BLaER1 (cell line): ENCODE results near the gene PHKB.
A peak's percentile ranks its signal among the peaks of the same experiment; 100 is the strongest.
"Not testable (repeated sequence)": the region's sequence is repeated elsewhere in the genome, so short reads cannot be mapped to it uniquely, and the experiment has no call there.

ENCODE experiments used
- H3K27ac ChIP-seq: shearing (Covaris generic); formaldehyde crosslinking; 2 replicates; pipeline ENCODE4 v1.8.1; 2022
- H3K27me3 ChIP-seq: shearing (Covaris generic); formaldehyde crosslinking; 2 replicates; pipeline ENCODE4 v1.8.1; 2022
- H3K36me3 ChIP-seq: shearing (Covaris generic); formaldehyde crosslinking; 2 replicates; pipeline ENCODE4 v1.8.1; 2022
- H3K4me1 ChIP-seq: shearing (Covaris generic); formaldehyde crosslinking; 2 replicates; pipeline ENCODE4 v1.8.1; 2022
- H3K4me2 ChIP-seq: shearing (Covaris generic); formaldehyde crosslinking; 2 replicates; pipeline ENCODE4 v1.8.1; 2022
- H3K4me3 ChIP-seq: shearing (Covaris generic); formaldehyde crosslinking; 2 replicates; pipeline ENCODE4 v1.8.1; 2022
- H3K9ac ChIP-seq: shearing (Covaris generic); formaldehyde crosslinking; 2 replicates; pipeline ENCODE4 v1.8.1; 2022
- H3K9me3 ChIP-seq: shearing (Covaris generic); formaldehyde crosslinking; 2 replicates; pipeline ENCODE4 v1.8.1; 2022
- H4K20me1 ChIP-seq: shearing (Covaris generic); formaldehyde crosslinking; 2 replicates; pipeline ENCODE4 v1.8.1; 2022
- Cebpa-rat ChIP-seq: shearing (Covaris generic); IDR thresholded peaks from 2 replicates; pipeline ENCODE4 v1.8.1; 2022

Gene PHKB

GRCh38 chr16:47448830-47449575 lies 12.1 kb upstream of the PHKB start:
- Histone ChIP-seq H3K4me1 (no peaks in the 10 kb centered on the region), H3K4me2 (no peak overlapping the region), H4K20me1 (no peaks in the 10 kb centered on the region), H3K4me3 (no peak overlapping the region), H3K9me3 (no peaks in the 10 kb centered on the region), H3K9ac (no peak overlapping the region), H3K27ac (no peak overlapping the region), H3K27me3 (no peaks in the 10 kb centered on the region), H3K36me3 (peaks cover 60% of the 10 kb centered on the region)
- no peak for TF ChIP-seq Cebpa-rat

- Histone ChIP-seq H3K4me2 (no peak overlapping the region), H3K27me3 (no peaks in the 10 kb centered on the region), H3K9me3 (no peaks in the 10 kb centered on the region), H3K27ac (no peak overlapping the region), H3K36me3 (peaks cover 66% of the 10 kb centered on the region), H3K4me3 (no peak overlapping the region), H3K9ac (no peak overlapping the region), H3K4me1 (no peaks in the 10 kb centered on the region), H4K20me1 (no peaks in the 10 kb centered on the region)
- no peak for TF ChIP-seq Cebpa-rat
Measured at GRCh38 chr16:47449788-47450187, 11.3 kb upstream of the PHKB start.

GRCh38 chr16:47458331-47458730 lies 2.8 kb upstream of the PHKB start:
- H3K4me2 ChIP-seq, result peak overlapping the region; percentile 25
- no peak for TF ChIP-seq Cebpa-rat

GRCh38 chr16:47459603-47460002 lies 1.5 kb upstream of the PHKB start:
- H4K20me1 ChIP-seq, result no peaks in the 10 kb centered on the region
- no peak overlapping the region for H3K27ac ChIP-seq
- no peak for TF ChIP-seq Cebpa-rat
- H3K9me3 ChIP-seq, result no peaks in the 10 kb centered on the region
- H3K4me3 ChIP-seq, result peak overlapping the region; percentile 89
- peaks cover 34% of the 10 kb centered on the region for H3K36me3 ChIP-seq
- H3K9ac ChIP-seq, result peak overlapping the region; percentile 97
- peaks cover 55% of the 10 kb centered on the region for H3K4me1 ChIP-seq
- H3K27me3 ChIP-seq, result no peaks in the 10 kb centered on the region
- H3K4me2 ChIP-seq, result peak overlapping the region; percentile 97

More at GRCh38 chr16:47458331-47458730, 2.8 kb upstream of the PHKB start:
- Histone ChIP-seq H3K9ac (no peak overlapping the region), H3K4me3 (no peak overlapping the region), H4K20me1 (no peaks in the 10 kb centered on the region), H3K27me3 (no peaks in the 10 kb centered on the region), H3K9me3 (no peaks in the 10 kb centered on the region), H3K27ac (no peak overlapping the region), H3K36me3 (peaks cover 45% of the 10 kb centered on the region), H3K4me1 (peaks cover 42% of the 10 kb centered on the region)

GRCh38 chr16:47460359-47460710 lies 796 bp upstream of the PHKB start:
- Histone ChIP-seq H3K4me3 (peak overlapping the region; percentile 89), H3K4me2 (peak overlapping the region; percentile 97), H3K36me3 (peaks cover 28% of the 10 kb centered on the region), H3K9me3 (no peaks in the 10 kb centered on the region), H4K20me1 (no peaks in the 10 kb centered on the region), H3K27ac (peak overlapping the region; percentile 95), H3K4me1 (peaks cover 62% of the 10 kb centered on the region), H3K27me3 (no peaks in the 10 kb centered on the region), H3K9ac (peak overlapping the region; percentile 97)
- TF ChIP-seq Cebpa-rat, result no peak

- H3K9me3 ChIP-seq, result no peaks in the 10 kb centered on the region
- peak overlapping the region; percentile 87 for H3K4me2 ChIP-seq
- H3K27me3 ChIP-seq, result no peaks in the 10 kb centered on the region
- H3K4me1 ChIP-seq, result peaks cover 69% of the 10 kb centered on the region
- H3K4me3 ChIP-seq, result peak overlapping the region; percentile 89
- H4K20me1 ChIP-seq, result no peaks in the 10 kb centered on the region
- peak overlapping the region; percentile 97 for H3K9ac ChIP-seq
- H3K36me3 ChIP-seq, result peaks cover 16% of the 10 kb centered on the region
- H3K27ac ChIP-seq, result peak overlapping the region; percentile 95
- TF ChIP-seq Cebpa-rat, result no peak
Measured at GRCh38 chr16:47461598-47462266, 601 bp downstream of the PHKB start.

- Histone ChIP-seq H3K27me3 (no peaks in the 10 kb centered on the region), H3K9me3 (no peaks in the 10 kb centered on the region), H3K4me1 (peaks cover 55% of the 10 kb centered on the region), H3K27ac (peak overlapping the region; percentile 87), H3K4me3 (peak overlapping the region; percentile 89), H3K4me2 (peak overlapping the region; percentile 87), H3K9ac (peak overlapping the region; percentile 64), H4K20me1 (no peaks in the 10 kb centered on the region), H3K36me3 (peaks cover 9% of the 10 kb centered on the region; the same call in 1 of the 2 replicates)
- TF ChIP-seq Cebpa-rat, result no peak
Measured at GRCh38 chr16:47463771-47464624, 2.9 kb downstream of the PHKB start.

GRCh38 chr16:47465919-47466630 lies 4.9 kb downstream of the PHKB start:
- H3K9me3 ChIP-seq, result no peaks in the 10 kb centered on the region; the same call in 1 of the 2 replicates
- H3K4me2 ChIP-seq, result peak overlapping the region; percentile 87; the same call in 1 of the 2 replicates
- peaks cover 41% of the 10 kb centered on the region for H3K4me1 ChIP-seq
- no peak overlapping the region for H3K27ac ChIP-seq
- TF ChIP-seq Cebpa-rat, result no peak
- H4K20me1 ChIP-seq, result no peaks in the 10 kb centered on the region
- peaks cover 19% of the 10 kb centered on the region for H3K36me3 ChIP-seq
- no peak overlapping the region for H3K4me3 ChIP-seq
- no peaks in the 10 kb centered on the region for H3K27me3 ChIP-seq
- no peak overlapping the region for H3K9ac ChIP-seq

GRCh38 chr16:47467501-47467900 lies 6.4 kb downstream of the PHKB start:
- Histone ChIP-seq H3K27ac (no peak overlapping the region), H3K4me2 (no peak overlapping the region)

GRCh38 chr16:47468070-47468689 lies 7.0 kb downstream of the PHKB start:
- H3K4me2 ChIP-seq, H3K9me3 ChIP-seq: not testable (repeated sequence)
- H3K4me1 ChIP-seq, result peaks cover 28% of the 10 kb centered on the region

More at GRCh38 chr16:47467501-47467900, 6.4 kb downstream of the PHKB start:
- no peak for TF ChIP-seq Cebpa-rat
- peaks cover 32% of the 10 kb centered on the region for H3K36me3 ChIP-seq
- H4K20me1 ChIP-seq, result no peaks in the 10 kb centered on the region
- H3K27me3 ChIP-seq, result no peaks in the 10 kb centered on the region
- H3K4me1 ChIP-seq, result peaks cover 35% of the 10 kb centered on the region
- no peaks in the 10 kb centered on the region; the same call in 1 of the 2 replicates for H3K9me3 ChIP-seq
- H3K4me3 ChIP-seq, result no peak overlapping the region
- no peak overlapping the region for H3K9ac ChIP-seq

More at GRCh38 chr16:47468070-47468689, 7.0 kb downstream of the PHKB start:
- peaks cover 34% of the 10 kb centered on the region for H3K36me3 ChIP-seq
- not testable (repeated sequence) for H3K9ac ChIP-seq, H3K4me3 ChIP-seq, H3K27me3 ChIP-seq, H3K27ac ChIP-seq, H4K20me1 ChIP-seq
